RWPE1 (cell line): ENCODE measurements around the gene CFAP20.

Source experiments
- CTCF ChIA-PET: fragments of 350-600 bp; sonication (Branson Sonifier 250); formaldehyde crosslinking; extraction: SDS; loops from one replicate; lab custom pipeline; 2021; lab: Yijun Ruan, JAX
- POLR2A ChIA-PET: fragments of 400-600 bp; formaldehyde crosslinking; extraction: SDS; loops from one replicate; lab custom pipeline; 2020; ENCODE audit warnings: antibody characterized with exemption; ENCODE audit not compliant: low non-redundant PET; lab: Yijun Ruan, JAX
- DNase-seq: peaks from one replicate; pipeline ENCODE4 v3.0.0; 2012; ENCODE audit warnings: low spot score
- H3K27ac ChIP-seq: fragments of 450-650 bp; 2 replicates; pipeline ENCODE4 v1.5.1; 2017
- CTCF ChIP-seq: fragments of 450-650 bp; conservative IDR thresholded peaks from 2 replicates; pipeline ENCODE4 v1.5.1; 2017; ENCODE audit warnings: low read depth, mild to moderate bottlenecking

The CFAP20 gene

GRCh38 chr16:58127033-58127556 is 2.1 kb downstream of the CFAP20 start:
- no peak overlapping the region for H3K27ac ChIP-seq
- DNase-seq: no peak
- ChIA-PET POLR2A (interaction anchor here (0.7 kb wide), 1 partner anchor 546 kb away, joined by 3 read pairs; no protein-coding TSS in a partner anchor), CTCF (interaction anchor here (0.7 to 1.4 kb wide), 2 partner anchors 101 to 103 kb away, joined by 3 to 5 read pairs; partner anchors contain the start of gene MMP15)
- peak; percentile 38 for TF ChIP-seq CTCF

GRCh38 chr16:58126451-58126961 is 2.7 kb downstream of the CFAP20 start:
- TF ChIP-seq CTCF: no peak
- H3K27ac ChIP-seq: no peak overlapping the region
- CTCF ChIA-PET: interaction anchor here (0.7 to 0.9 kb wide), 2 partner anchors 104 to 107 kb away, joined by 3 read pairs; no protein-coding TSS in a partner anchor
- no peak for DNase-seq
- POLR2A ChIA-PET: no interaction called here

GRCh38 chr16:58125781-58126335 is 3.3 kb downstream of the CFAP20 start:
- POLR2A ChIA-PET: no interaction called here
- no peak for DNase-seq
- no peak for TF ChIP-seq CTCF
- CTCF ChIA-PET: interaction anchor here (0.6 to 0.9 kb wide), 3 partner anchors 106 to 1250 kb away, joined by 3 read pairs; no protein-coding TSS in a partner anchor
- H3K27ac ChIP-seq: no peak overlapping the region

- CTCF ChIA-PET: interaction anchor here (0.6 to 0.7 kb wide), 2 partner anchors 394 to 1249 kb away, joined by 3 read pairs; no protein-coding TSS in a partner anchor
- POLR2A ChIA-PET: no interaction called here
- no peak for TF ChIP-seq CTCF
Measured at GRCh38 chr16:58125041-58125440, 4.1 kb downstream of the CFAP20 start.

GRCh38 chr16:58124601-58124915 is 4.6 kb downstream of the CFAP20 start:
- no peak overlapping the region for H3K27ac ChIP-seq
- TF ChIP-seq CTCF: no peak
- ChIA-PET CTCF (no interaction called here), POLR2A (no interaction called here)
- no peak for DNase-seq

More at GRCh38 chr16:58125041-58125440, 4.1 kb downstream of the CFAP20 start:
- H3K27ac ChIP-seq: no peak overlapping the region
- no peak for DNase-seq

GRCh38 chr16:58123896-58124600 is 5.1 kb downstream of the CFAP20 start:
- no peak overlapping the region for H3K27ac ChIP-seq
- DNase-seq: no peak
- TF ChIP-seq CTCF: no peak
- POLR2A ChIA-PET: no interaction called here
- CTCF ChIA-PET: no interaction called here
